Lower lobe of right lung (tissue), 2 donors: ENCODE results near the gene GHR. TPM values are rescaled to one million over a fixed set of nuclear protein-coding genes. Genes with fewer than 3 reads are reported as not detected.

Experiments
- ATAC-seq, 2 donors: fragments of 200-7000 bp; cut with Tn5 transposase; one replicate each; pipeline ENCODE4 v1.9.1; 2020 to 2022; ENCODE audit warnings: mild to moderate bottlenecking in 2 of 2, moderate library complexity in 2 of 2
- DNase-seq: peaks from one replicate; pipeline ENCODE4 v3.0.0-alpha.2; 2020
- H3K27ac ChIP-seq: fragments of 200-600 bp; one replicate; pipeline ENCODE4 v1.8.0; 2022
- H3K27me3 ChIP-seq: fragments of 200-600 bp; one replicate; pipeline ENCODE4 v1.8.0; 2022; ENCODE audit warnings: low read depth
- H3K36me3 ChIP-seq: fragments of 200-600 bp; one replicate; pipeline ENCODE4 v1.8.0; 2022; ENCODE audit warnings: mild to moderate bottlenecking
- H3K4me1 ChIP-seq: fragments of 200-600 bp; one replicate; pipeline ENCODE4 v1.8.0; 2022
- H3K4me3 ChIP-seq: fragments of 200-600 bp; one replicate; pipeline ENCODE4 v1.8.0; 2022; ENCODE audit warnings: mild to moderate bottlenecking
- H3K9me3 ChIP-seq: fragments of 200-600 bp; one replicate; pipeline ENCODE4 v1.8.0; 2022
- CTCF ChIP-seq: fragments of 200-600 bp; IDR thresholded peaks from one replicate; pipeline ENCODE4 v1.8.0; 2022; ENCODE audit warnings: antibody characterized with exemption, mild to moderate bottlenecking
- intact Hi-C: fragments of 100-400 bp; cut with DNase I; formaldehyde crosslinking; loops from one replicate; pipeline ENCODE4 v1.11.0; 2022
- total RNA-seq: library from RNA; stranded (reverse); fragmentation: NEBNext Ultra II Directional; extraction: Animal tissue kit (Norgen Biotek cat#: 25700); gene quantifications from one replicate; pipeline ENCODE4 v1.2.1, GENCODE V29; 2021
- donor health status: DM: no; HTN: yes; CAD: no; lungs with severe emphysema.

Gene GHR
- total RNA-seq, 1 donor from 2014 or later: 5.2 TPM

GRCh38 chr5:42403236-42403635 is 20.0 kb upstream of the GHR start:
- ATAC-seq: no peak
- Histone ChIP-seq H3K27ac (no peak overlapping the region), H3K27me3 (no peaks in the 10 kb centered on the region), H3K36me3 (no peaks in the 10 kb centered on the region), H3K4me1 (no peaks in the 10 kb centered on the region), H3K9me3 (no peaks in the 10 kb centered on the region), H3K4me3 (no peak overlapping the region)
- no peak for DNase-seq
- intact Hi-C loops: no loop called here
- no peak for TF ChIP-seq CTCF

GRCh38 chr5:42404366-42404765 is 18.9 kb upstream of the GHR start:
- Histone ChIP-seq H3K36me3 (no peaks in the 10 kb centered on the region), H3K27me3 (no peaks in the 10 kb centered on the region), H3K27ac (no peak overlapping the region), H3K9me3 (no peaks in the 10 kb centered on the region), H3K4me3 (no peak overlapping the region), H3K4me1 (no peaks in the 10 kb centered on the region)
- DNase-seq: no peak
- no peak for TF ChIP-seq CTCF
- ATAC-seq: no peak
- intact Hi-C loops: no loop called here

- H3K36me3 ChIP-seq: no peaks in the 10 kb centered on the region
- H3K4me1 ChIP-seq: peaks cover 6% of the 10 kb centered on the region
- DNase-seq: no peak
- TF ChIP-seq CTCF: no peak
- H3K27ac ChIP-seq: no peak overlapping the region
- intact Hi-C loops: no loop called here
- H3K4me3 ChIP-seq: no peak overlapping the region
- H3K9me3 ChIP-seq: no peaks in the 10 kb centered on the region
- H3K27me3 ChIP-seq: no peaks in the 10 kb centered on the region
- ATAC-seq: no peak
Observed at GRCh38 chr5:42419294-42419693, 3.9 kb upstream of the GHR start.

GRCh38 chr5:42422656-42423280 is 471 bp upstream of the GHR start:
- intact Hi-C loops: loop anchor here (10.0 kb wide), 1 partner anchor 162 kb away; no protein-coding TSS in a partner anchor
- no peaks in the 10 kb centered on the region for H3K9me3 ChIP-seq
- no peak for TF ChIP-seq CTCF
- ATAC-seq: no peak
- H3K4me1 ChIP-seq: peaks cover 19% of the 10 kb centered on the region
- no peaks in the 10 kb centered on the region for H3K36me3 ChIP-seq
- DNase-seq: no peak
- peak overlapping the region; percentile 75 for H3K27ac ChIP-seq
- peak overlapping the region; percentile 72 for H3K4me3 ChIP-seq
- H3K27me3 ChIP-seq: peaks cover 9% of the 10 kb centered on the region

- TF ChIP-seq CTCF: no peak
- H3K4me1 ChIP-seq: peaks cover 19% of the 10 kb centered on the region
- ATAC-seq: no peak
- peaks cover 9% of the 10 kb centered on the region for H3K27me3 ChIP-seq
- DNase-seq: no peak
- intact Hi-C loops: loop anchor here (10.0 kb wide), 1 partner anchor 159 kb away; no protein-coding TSS in a partner anchor
- H3K27ac ChIP-seq: no peak overlapping the region
- no peaks in the 10 kb centered on the region for H3K36me3 ChIP-seq
- H3K9me3 ChIP-seq: no peaks in the 10 kb centered on the region
- no peak overlapping the region for H3K4me3 ChIP-seq
Observed at GRCh38 chr5:42426016-42426415, 2.8 kb downstream of the GHR start.
